GM13976 (cell line): Measurements from ENCODE around the gene KMT2C.

Experiments
- DNase-seq: peaks from one replicate; pipeline ENCODE4 v3.0.0; 2012; ENCODE audit warnings: low spot score
- in situ Hi-C: fragments of 300-500 bp; cut with MboI; formaldehyde crosslinking; loops from one replicate; pipeline ENCODE4 v1.12.0; 2022; ENCODE audit warnings: low sequenced_read_pairs, mixed read lengths, inconsistent platforms; ENCODE audit not compliant: unreplicated experiment
- TF ChIP-seq, protein P1 (sequence below): IDR thresholded peaks from 2 replicates; pipeline ENCODE4 v1.5.1; 2012; ENCODE audit warnings: borderline replicate concordance, mild to moderate bottlenecking; ENCODE audit not compliant: insufficient read depth; ENCODE audit errors: extremely low read depth, missing control alignments, control extremely low read depth

KMT2C gene

DNA sequence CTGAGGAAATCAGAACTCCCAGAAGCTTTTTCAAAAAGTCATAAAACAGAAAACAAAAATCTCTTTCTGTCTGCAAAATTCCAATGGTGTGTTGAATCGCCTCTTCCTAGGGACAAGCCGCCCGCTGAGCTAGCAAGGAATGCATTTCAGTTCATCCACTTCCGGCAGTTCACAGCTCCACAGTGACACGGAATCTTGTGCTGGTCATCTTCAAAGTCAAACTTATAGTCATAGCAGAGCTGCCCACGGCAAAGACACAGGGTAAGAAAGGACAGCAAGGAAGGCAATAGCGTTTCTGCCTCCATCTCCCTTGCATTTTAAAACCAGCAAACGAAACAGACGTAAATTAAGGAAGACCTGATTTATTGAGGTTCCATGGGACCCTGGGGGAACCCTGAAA, 299.1 kb downstream of the KMT2C start:
- TF ChIP-seq, protein P1, sequence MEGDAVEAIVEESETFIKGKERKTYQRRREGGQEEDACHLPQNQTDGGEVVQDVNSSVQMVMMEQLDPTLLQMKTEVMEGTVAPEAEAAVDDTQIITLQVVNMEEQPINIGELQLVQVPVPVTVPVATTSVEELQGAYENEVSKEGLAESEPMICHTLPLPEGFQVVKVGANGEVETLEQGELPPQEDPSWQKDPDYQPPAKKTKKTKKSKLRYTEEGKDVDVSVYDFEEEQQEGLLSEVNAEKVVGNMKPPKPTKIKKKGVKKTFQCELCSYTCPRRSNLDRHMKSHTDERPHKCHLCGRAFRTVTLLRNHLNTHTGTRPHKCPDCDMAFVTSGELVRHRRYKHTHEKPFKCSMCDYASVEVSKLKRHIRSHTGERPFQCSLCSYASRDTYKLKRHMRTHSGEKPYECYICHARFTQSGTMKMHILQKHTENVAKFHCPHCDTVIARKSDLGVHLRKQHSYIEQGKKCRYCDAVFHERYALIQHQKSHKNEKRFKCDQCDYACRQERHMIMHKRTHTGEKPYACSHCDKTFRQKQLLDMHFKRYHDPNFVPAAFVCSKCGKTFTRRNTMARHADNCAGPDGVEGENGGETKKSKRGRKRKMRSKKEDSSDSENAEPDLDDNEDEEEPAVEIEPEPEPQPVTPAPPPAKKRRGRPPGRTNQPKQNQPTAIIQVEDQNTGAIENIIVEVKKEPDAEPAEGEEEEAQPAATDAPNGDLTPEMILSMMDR: no peak
- in situ Hi-C loops: no loop called here
- DNase-seq: no peak

DNA sequence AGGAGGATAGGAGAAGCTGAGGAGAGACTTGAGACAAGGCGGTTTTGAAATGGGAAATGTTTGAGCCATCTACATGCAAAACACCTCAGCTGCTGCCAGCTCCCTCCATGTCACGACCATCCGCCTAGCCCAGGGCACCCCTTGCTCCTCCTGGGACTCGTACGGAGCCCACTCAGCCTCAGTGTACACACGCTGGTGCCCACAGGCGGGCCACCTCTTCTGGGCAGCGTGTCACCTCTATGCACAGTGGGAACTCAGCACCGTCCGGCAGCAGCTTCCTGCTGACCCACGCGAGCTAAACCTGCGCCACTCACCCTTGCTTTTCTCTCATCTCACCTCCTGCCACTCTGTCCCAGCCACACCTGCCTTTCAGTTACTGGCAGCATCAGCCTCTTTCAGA, 302.0 kb downstream of the KMT2C start:
- TF ChIP-seq, protein P1: no peak
- in situ Hi-C loops: no loop called here
- no peak for DNase-seq

DNA sequence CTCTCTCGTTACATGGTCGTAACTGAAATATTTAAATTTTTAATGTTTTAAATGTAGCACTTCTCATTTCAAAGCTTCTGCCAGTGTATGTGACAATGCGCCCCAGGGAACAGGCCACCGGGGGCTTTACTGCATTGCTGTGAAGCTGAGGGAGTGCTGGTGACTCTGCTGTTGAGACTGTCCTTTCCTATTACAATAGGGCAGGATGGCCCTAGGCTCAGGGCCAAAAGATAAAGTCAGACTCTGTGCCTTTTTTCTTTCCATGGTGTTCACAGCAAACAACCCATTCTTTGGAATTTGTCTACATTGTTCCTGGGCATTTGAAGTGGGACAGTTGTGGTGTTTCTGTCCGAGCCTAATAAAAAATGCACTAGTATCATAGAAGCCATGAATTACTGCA, 303.0 kb downstream of the KMT2C start:
- DNase-seq: no peak
- in situ Hi-C loops: no loop called here
- TF ChIP-seq, protein P1: no peak

DNA sequence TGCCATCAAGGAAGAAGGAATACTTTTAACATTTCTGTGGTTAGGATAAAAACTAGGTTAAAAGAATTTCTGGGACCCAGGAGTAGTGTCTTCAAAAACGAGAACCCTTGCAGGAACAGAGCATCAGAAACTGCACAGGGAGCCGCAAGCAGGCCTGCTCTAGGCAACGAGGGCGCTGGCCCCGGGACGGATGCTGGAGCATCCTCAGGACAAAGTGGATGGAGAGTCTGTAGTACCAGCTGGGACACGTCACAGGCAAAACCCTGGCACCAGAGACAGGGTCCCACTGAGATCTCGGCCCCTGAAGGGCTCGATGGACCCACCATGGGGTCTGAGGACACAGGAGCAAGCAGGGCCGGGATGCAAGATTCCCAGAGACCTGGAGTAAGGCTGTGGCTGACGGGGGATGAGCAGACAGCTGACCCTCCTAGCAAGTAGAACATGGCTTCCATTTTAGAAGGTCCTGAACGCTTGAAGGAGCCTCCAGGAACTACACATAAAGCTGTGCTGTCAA, 303.8 kb downstream of the KMT2C start:
- TF ChIP-seq, protein P1: no peak
- DNase-seq: no peak
- in situ Hi-C loops: no loop called here

DNA sequence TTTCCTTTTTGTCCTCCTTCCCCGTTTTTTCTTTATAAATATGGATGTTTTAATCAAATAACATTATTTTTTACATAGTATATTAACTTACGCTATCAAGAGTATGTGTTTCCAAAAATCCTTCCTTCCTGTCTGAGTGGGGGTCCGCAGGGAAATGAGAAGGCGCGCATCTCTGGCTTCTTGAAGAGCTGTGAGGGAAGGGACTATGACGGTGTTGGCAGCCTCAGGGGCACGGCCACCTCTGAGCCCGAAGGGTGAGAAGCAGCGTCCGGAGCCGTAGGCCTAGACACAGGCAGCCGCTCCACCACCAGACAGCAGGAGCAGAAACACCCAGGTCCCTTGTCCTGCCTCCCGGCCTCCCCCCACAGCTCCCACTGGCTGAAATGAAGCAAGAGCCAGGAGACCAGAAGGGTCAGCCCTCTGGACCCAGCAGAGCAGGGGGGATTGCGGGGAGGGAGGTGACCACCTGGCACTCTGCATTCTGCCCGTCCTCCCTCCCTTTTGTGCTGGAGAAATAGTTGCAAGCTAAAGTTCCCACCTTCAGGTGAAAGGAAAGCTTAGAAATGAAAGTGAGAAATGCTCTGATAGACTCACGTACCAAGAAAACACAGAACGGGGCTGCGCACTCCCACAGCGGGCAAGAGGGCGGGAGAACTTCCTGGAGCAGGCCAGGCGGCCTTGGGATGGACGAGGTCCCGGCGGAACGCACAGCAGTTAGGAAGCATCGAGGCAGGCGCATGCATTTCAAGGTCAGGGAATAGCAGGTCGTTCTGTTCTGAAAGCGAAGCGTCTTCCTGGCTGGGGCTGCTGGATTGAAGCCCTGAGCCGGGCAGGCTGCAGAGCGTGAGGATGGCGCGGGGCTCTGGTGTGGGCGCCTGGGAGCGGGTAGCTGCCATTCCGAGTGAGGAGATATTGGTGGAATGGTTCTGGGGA, 304.9 kb downstream of the KMT2C start:
- in situ Hi-C loops: no loop called here
- TF ChIP-seq, protein P1: no peak
- DNase-seq: no peak

DNA sequence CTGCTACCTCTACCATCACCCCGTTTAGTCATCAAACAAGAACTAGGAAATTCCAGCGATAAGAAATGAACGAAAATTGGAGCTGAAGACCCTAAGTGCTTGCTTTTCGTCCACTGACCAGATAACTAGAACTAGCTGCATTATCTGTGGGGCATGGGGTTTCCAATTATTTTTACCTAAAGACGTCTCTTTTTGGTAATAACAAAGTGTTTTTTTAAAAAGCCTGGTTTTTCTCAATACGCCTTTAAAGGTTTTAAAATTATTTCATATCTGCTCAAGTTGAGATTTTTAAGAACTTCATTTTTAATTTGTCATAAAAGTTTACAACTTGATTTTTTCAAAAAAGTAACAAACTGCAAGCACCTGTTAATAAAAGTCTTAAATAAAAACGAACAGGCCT, 306.1 kb downstream of the KMT2C start:
- TF ChIP-seq, protein P1: no peak
- no peak for DNase-seq
- in situ Hi-C loops: no loop called here
